Measurements from ENCODE around the gene SLC45A3. TPM values are rescaled to one million over a fixed set of nuclear protein-coding genes. Genes with fewer than 3 reads are reported as not detected.
"Not testable (repeated sequence)": the region's sequence is repeated elsewhere in the genome, so short reads cannot be mapped to it uniquely, and the experiment has no call there.

The SLC45A3 gene
- 1 to 10 TPM; 3.6 to 5.3 TPM for total RNA-seq
- long read RNA-seq, donor 1: 0 reads
- long read RNA-seq, donor 2, partial matches to known transcripts: 0 of 1 reads
- long read RNA-seq, donor 2, other reads (novel, unspliced or antisense): 1 of 1 reads

- DNase-seq (ENCODE audit: low spot score): no peak
- intact Hi-C loops (cut with DNase I): no loop called here
Observed at GRCh38 chr1:205680073-205680851, at the start of gene SLC45A3. Gene SLC45A3 (minus strand): TSS chr1:205680509. CDS start chr1:205664656, 15,853 bp downstream.

- no peak for DNase-seq (ENCODE audit: low spot score)
- intact Hi-C loops (cut with DNase I): no loop called here
Observed at GRCh38 chr1:205726619-205727125, 46.4 kb upstream of the SLC45A3 start.

- DNase-seq (ENCODE audit: low spot score): no peak
- intact Hi-C loops (cut with DNase I): no loop called here
Observed at GRCh38 chr1:205725514-205725913, 45.2 kb upstream of the SLC45A3 start.

GRCh38 chr1:205720740-205721139 is 40.4 kb upstream of the SLC45A3 start:
- intact Hi-C loops (cut with DNase I); DNase-seq (ENCODE audit: low spot score): not testable (repeated sequence)

GRCh38 chr1:205719762-205720161 is 39.5 kb upstream of the SLC45A3 start:
- intact Hi-C loops (cut with DNase I): no loop called here
- DNase-seq (ENCODE audit: low spot score): no peak

GRCh38 chr1:205719015-205719414 is 38.7 kb upstream of the SLC45A3 start:
- DNase-seq (ENCODE audit: low spot score): no peak
- intact Hi-C loops (cut with DNase I): no loop called here

GRCh38 chr1:205716371-205717132 is 36.2 kb upstream of the SLC45A3 start:
- DNase-seq (ENCODE audit: low spot score): no peak
- intact Hi-C loops (cut with DNase I): no loop called here

- intact Hi-C loops (cut with DNase I): no loop called here
- DNase-seq (ENCODE audit: low spot score): no peak
Observed at GRCh38 chr1:205715628-205716027, 35.3 kb upstream of the SLC45A3 start.

- intact Hi-C loops (cut with DNase I): loop anchor here in 1 of 2 donors (5.0 kb wide), 1 partner anchor 118 kb away; no protein-coding TSS in a partner anchor
- no peak for DNase-seq (ENCODE audit: low spot score)
Observed at GRCh38 chr1:205714906-205715246, 34.6 kb upstream of the SLC45A3 start.

- no peak for DNase-seq (ENCODE audit: low spot score)
- intact Hi-C loops (cut with DNase I): loop anchor here in 1 of 2 donors (5.0 kb wide), 1 partner anchor 117 kb away; no protein-coding TSS in a partner anchor
Observed at GRCh38 chr1:205714190-205714905, 34.0 kb upstream of the SLC45A3 start.

GRCh38 chr1:205711105-205712048 is 31.1 kb upstream of the SLC45A3 start:
- DNase-seq (ENCODE audit: low spot score): no peak
- intact Hi-C loops (cut with DNase I): loop anchor here (2.0 to 5.0 kb wide), 2 partner anchors 53 to 114 kb away; no protein-coding TSS in a partner anchor

- DNase-seq (ENCODE audit: low spot score): no peak
- intact Hi-C loops (cut with DNase I): loop anchor here (2.0 to 5.0 kb wide), 2 partner anchors 52 to 113 kb away; no protein-coding TSS in a partner anchor
Observed at GRCh38 chr1:205710201-205711062, 30.1 kb upstream of the SLC45A3 start.

- intact Hi-C loops (cut with DNase I): loop anchor here (2.0 to 5.0 kb wide), 2 partner anchors 51 to 112 kb away; no protein-coding TSS in a partner anchor
- no peak for DNase-seq (ENCODE audit: low spot score)
Observed at GRCh38 chr1:205709640-205710039, 29.3 kb upstream of the SLC45A3 start.

- intact Hi-C loops (cut with DNase I): no loop called here
- DNase-seq (ENCODE audit: low spot score): no peak
Observed at GRCh38 chr1:205709059-205709398, 28.7 kb upstream of the SLC45A3 start.

- intact Hi-C loops (cut with DNase I): no loop called here
- DNase-seq (ENCODE audit: low spot score): no peak
Observed at GRCh38 chr1:205706601-205707502, 26.5 kb upstream of the SLC45A3 start.

GRCh38 chr1:205704903-205705302 is 24.6 kb upstream of the SLC45A3 start:
- intact Hi-C loops (cut with DNase I): loop anchor here in 1 of 2 donors (5.0 kb wide), 1 partner anchor 43 kb away; no protein-coding TSS in a partner anchor
- DNase-seq (ENCODE audit: low spot score): no peak

All from posterior vena cava (tissue), 2 donors.